SK-N-MC (cell line): Measurements from ENCODE around the gene CRY2.
"Not testable (repeated sequence)": the region's sequence is repeated elsewhere in the genome, so short reads cannot be mapped to it uniquely, and the experiment has no call there.

ENCODE experiments used
- DNase-seq: peaks from one replicate; pipeline ENCODE4 v3.0.0-alpha.2; 2011; ENCODE audit warnings: low read depth, low spot score
- H3K27ac ChIP-seq: fragments of 200-600 bp; sonication (generic); 2 replicates; pipeline ENCODE4 v1.5.1; 2016; ENCODE audit warnings: mixed run types
- H3K36me3 ChIP-seq: fragments of 200-600 bp; sonication (generic); 2 replicates; pipeline ENCODE4 v1.6.1; 2017; ENCODE audit warnings: antibody characterized with exemption, low read length, mixed read lengths; ENCODE audit not compliant: insufficient read depth
- H3K4me3 ChIP-seq: fragments of 200-600 bp; sonication (generic); 2 replicates; pipeline ENCODE4 v1.5.1; 2016
- H3K9ac ChIP-seq: fragments of 200-600 bp; sonication (generic); 2 replicates; pipeline ENCODE4 v1.8.0; 2017; ENCODE audit warnings: mixed run types, mixed read lengths; ENCODE audit not compliant: insufficient read length
- H3K9me3 ChIP-seq: fragments of 200-600 bp; sonication (generic); 2 replicates; pipeline ENCODE4 v1.6.1; 2017; ENCODE audit warnings: low read depth, mild to moderate bottlenecking, antibody characterized with exemption, low read length, moderate library complexity, mixed read lengths
- EZH2 ChIP-seq: fragments of 200-600 bp; sonication (generic); IDR thresholded peaks from one replicate; pipeline ENCODE4 v1.6.1; 2017; ENCODE audit warnings: antibody characterized with exemption
- FOXP2 ChIP-seq: optimal IDR thresholded peaks from 2 replicates; pipeline ENCODE3; 2011; ENCODE audit warnings: mild to moderate bottlenecking, moderate library complexity; ENCODE audit not compliant: insufficient read depth; ENCODE audit errors: extremely low read length, control extremely low read depth
- POLR2AphosphoS5 ChIP-seq: IDR thresholded peaks from 2 replicates; pipeline ENCODE4 v1.6.1; 2012; ENCODE audit warnings: mild to moderate bottlenecking, low read depth, low read length, borderline replicate concordance

Gene CRY2

GRCh38 chr11:45820211-45820857 is 26.9 kb upstream of the CRY2 start:
- no peak for DNase-seq
- H3K36me3 ChIP-seq, result no peaks in the 10 kb centered on the region
- no peak overlapping the region for H3K27ac ChIP-seq
- TF ChIP-seq FOXP2, result no peak
- no peak for TF ChIP-seq EZH2
- TF ChIP-seq POLR2AphosphoS5, result no peak
- no peaks in the 10 kb centered on the region for H3K9me3 ChIP-seq
- H3K9ac ChIP-seq, result no peak overlapping the region
- H3K4me3 ChIP-seq, result no peak overlapping the region

- not testable (repeated sequence) for H3K36me3 ChIP-seq, DNase-seq, H3K27ac ChIP-seq, H3K9ac ChIP-seq, H3K9me3 ChIP-seq, H3K4me3 ChIP-seq
Measured at GRCh38 chr11:45826492-45826891, 20.8 kb upstream of the CRY2 start.

- no peak for TF ChIP-seq FOXP2
- no peak for TF ChIP-seq EZH2
- no peak for TF ChIP-seq POLR2AphosphoS5
- Histone ChIP-seq H3K9me3 (no peaks in the 10 kb centered on the region), H3K36me3 (no peaks in the 10 kb centered on the region), H3K9ac (no peak overlapping the region), H3K4me3 (no peak overlapping the region), H3K27ac (no peak overlapping the region)
- DNase-seq, result no peak
Measured at GRCh38 chr11:45827123-45827522, 20.2 kb upstream of the CRY2 start.

GRCh38 chr11:45828996-45829395 is 18.3 kb upstream of the CRY2 start:
- DNase-seq, result peak; percentile 91
- Histone ChIP-seq H3K9ac (no peak overlapping the region), H3K27ac (peak overlapping the region; percentile 90), H3K36me3 (no peaks in the 10 kb centered on the region), H3K4me3 (peak overlapping the region; percentile 53), H3K9me3 (no peaks in the 10 kb centered on the region)
- TF ChIP-seq POLR2AphosphoS5, result no peak; the same call in 1 of the 2 replicates
- no peak for TF ChIP-seq FOXP2
- TF ChIP-seq EZH2, result no peak

- TF ChIP-seq POLR2AphosphoS5 (no peak), FOXP2 (no peak), EZH2 (no peak)
- DNase-seq, result no peak
- Histone ChIP-seq H3K27ac (peak overlapping the region; percentile 90; the same call in 1 of the 2 replicates), H3K4me3 (no peak overlapping the region), H3K36me3 (no peaks in the 10 kb centered on the region), H3K9ac (no peak overlapping the region), H3K9me3 (no peaks in the 10 kb centered on the region)
Measured at GRCh38 chr11:45830596-45830995, 16.7 kb upstream of the CRY2 start.

GRCh38 chr11:45832811-45833441 is 14.3 kb upstream of the CRY2 start:
- Histone ChIP-seq H3K4me3 (no peak overlapping the region), H3K9ac (no peak overlapping the region), H3K27ac (no peak overlapping the region), H3K36me3 (no peaks in the 10 kb centered on the region), H3K9me3 (no peaks in the 10 kb centered on the region)
- no peak for TF ChIP-seq POLR2AphosphoS5
- TF ChIP-seq FOXP2, result no peak
- no peak for TF ChIP-seq EZH2
- DNase-seq, result no peak

GRCh38 chr11:45833761-45834160 is 13.5 kb upstream of the CRY2 start:
- Histone ChIP-seq H3K36me3 (no peaks in the 10 kb centered on the region), H3K27ac (no peak overlapping the region), H3K4me3 (no peak overlapping the region), H3K9ac (no peak overlapping the region), H3K9me3 (no peaks in the 10 kb centered on the region)
- TF ChIP-seq EZH2 (no peak), FOXP2 (no peak), POLR2AphosphoS5 (no peak)
- no peak for DNase-seq

- H3K9ac ChIP-seq, result no peak overlapping the region
- H3K4me3 ChIP-seq, result no peak overlapping the region
- TF ChIP-seq FOXP2 (no peak), POLR2AphosphoS5 (no peak), EZH2 (no peak)
Measured at GRCh38 chr11:45834298-45834756, 12.9 kb upstream of the CRY2 start.

GRCh38 chr11:45839204-45839603 is 8.1 kb upstream of the CRY2 start:
- H3K4me3 ChIP-seq, result no peak overlapping the region
- H3K9me3 ChIP-seq, result no peaks in the 10 kb centered on the region
- no peaks in the 10 kb centered on the region for H3K36me3 ChIP-seq
- no peak for DNase-seq
- TF ChIP-seq FOXP2, result no peak
- TF ChIP-seq EZH2, result no peak
- no peak for TF ChIP-seq POLR2AphosphoS5
- no peak overlapping the region for H3K9ac ChIP-seq
- H3K27ac ChIP-seq, result no peak overlapping the region

More at GRCh38 chr11:45834298-45834756, 12.9 kb upstream of the CRY2 start:
- DNase-seq, result no peak
- Histone ChIP-seq H3K36me3 (no peaks in the 10 kb centered on the region), H3K27ac (no peak overlapping the region), H3K9me3 (no peaks in the 10 kb centered on the region)

GRCh38 chr11:45840251-45840650 is 7.0 kb upstream of the CRY2 start:
- H3K4me3 ChIP-seq, H3K27ac ChIP-seq, H3K36me3 ChIP-seq, H3K9me3 ChIP-seq, H3K9ac ChIP-seq, DNase-seq: not testable (repeated sequence)
